AG08396 (cell line): ENCODE measurements around the gene CSNK1D.
A peak's percentile ranks its signal among the peaks of the same experiment; 100 is the strongest.
"Not testable (repeated sequence)": the region's sequence is repeated elsewhere in the genome, so short reads cannot be mapped to it uniquely, and the experiment has no call there.

ENCODE experiments used
- DNase-seq: peaks from one replicate; pipeline ENCODE4 v3.0.0; 2012; ENCODE audit warnings: low spot score, mixed read lengths

CSNK1D gene

DNA sequence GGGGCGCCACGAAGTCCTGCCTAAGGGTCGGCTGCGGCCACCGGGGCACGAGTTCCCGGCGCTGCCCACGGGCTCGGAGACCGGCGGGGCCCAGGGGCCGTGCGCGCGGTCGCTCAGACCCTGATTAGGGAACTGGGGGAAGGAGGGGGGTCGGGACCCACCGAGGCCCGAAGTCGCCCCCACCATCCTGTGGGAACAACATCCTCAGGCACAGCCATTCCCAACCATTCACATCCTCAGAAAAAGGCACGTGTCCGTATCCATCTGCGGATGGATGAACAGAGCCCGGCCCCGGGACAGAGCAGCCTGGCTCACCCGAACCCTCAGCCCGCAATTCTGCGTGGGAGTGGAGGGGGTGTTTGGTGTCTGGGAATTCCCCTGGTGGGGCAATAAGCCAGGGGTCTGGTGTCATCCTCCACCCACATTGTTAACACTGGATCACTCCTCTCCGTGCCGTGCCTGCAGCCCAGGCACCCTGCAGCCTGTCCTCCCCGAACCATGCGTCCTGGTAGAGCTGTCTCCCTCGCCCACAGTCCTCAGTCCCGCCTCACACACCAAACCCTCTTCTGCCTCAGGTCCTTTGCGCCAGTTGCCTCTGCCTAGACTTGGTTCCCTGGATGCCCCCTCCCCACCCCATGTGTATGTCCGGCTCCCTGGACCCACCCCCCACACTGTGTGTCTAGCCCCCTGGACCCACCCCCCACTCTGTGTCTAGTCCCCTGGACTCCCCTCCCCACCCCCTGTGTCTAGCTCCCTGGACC lies 60.1 kb downstream of the CSNK1D start:
- DNase-seq, result peak; percentile 91

GRCh38 chr17:82212331-82213250 lies 60.9 kb downstream of the CSNK1D start, which contains the start of gene CCDC57:
Gene CCDC57, minus strand, starts transcription at chr17:82212842. Its CDS starts 10,898 bp downstream, at chr17:82201944.
- peak; percentile 97 for DNase-seq

- not testable (repeated sequence) for DNase-seq
Measured at GRCh38 chr17:82210655-82211054, 62.8 kb downstream of the CSNK1D start.

- peak; percentile 88 for DNase-seq
Measured at GRCh38 chr17:82205720-82206508, 67.6 kb downstream of the CSNK1D start.

GRCh38 chr17:82204831-82205719 lies 68.4 kb downstream of the CSNK1D start:
- DNase-seq, result peak; percentile 77

DNA sequence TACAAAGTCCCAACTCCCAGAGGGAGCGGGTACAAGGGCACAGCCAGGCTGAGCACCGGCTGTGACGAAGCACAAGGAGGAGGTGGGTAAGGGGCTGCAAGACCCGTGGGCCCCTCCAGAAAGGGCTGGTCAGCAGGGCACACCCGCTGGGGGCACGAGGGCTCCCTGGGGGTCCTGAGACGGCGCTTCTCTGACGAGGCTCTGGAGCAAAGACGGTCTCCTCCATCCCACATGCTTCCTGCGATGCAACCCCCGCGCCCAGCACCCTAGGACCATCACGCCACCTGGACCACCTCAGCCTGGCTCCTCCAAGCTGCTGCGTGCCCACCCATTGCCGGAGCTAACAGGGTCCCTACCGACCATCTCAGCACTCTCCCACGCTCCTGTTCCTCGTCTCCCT lies 69.6 kb downstream of the CSNK1D start:
- DNase-seq, result no peak

DNA sequence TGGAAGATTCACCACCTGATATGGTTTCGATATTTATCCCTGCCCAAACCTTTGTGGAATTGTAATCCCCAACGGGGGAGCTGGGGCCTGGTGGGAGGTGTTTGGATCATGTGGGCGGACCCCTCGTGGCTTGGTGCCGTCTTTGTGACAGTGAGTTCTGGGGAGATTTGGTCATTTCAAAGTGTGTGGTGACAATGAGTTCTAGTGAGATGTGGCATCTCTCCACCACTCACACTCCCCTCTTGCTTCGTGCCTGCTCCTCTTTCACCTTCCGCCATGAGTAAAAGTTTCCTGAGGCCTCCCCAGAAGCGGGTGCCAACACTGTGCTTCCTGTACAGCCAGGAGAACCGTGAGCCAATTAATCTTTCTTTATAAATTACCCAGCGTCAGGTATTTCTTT lies 70.5 kb downstream of the CSNK1D start:
- no peak for DNase-seq

DNA sequence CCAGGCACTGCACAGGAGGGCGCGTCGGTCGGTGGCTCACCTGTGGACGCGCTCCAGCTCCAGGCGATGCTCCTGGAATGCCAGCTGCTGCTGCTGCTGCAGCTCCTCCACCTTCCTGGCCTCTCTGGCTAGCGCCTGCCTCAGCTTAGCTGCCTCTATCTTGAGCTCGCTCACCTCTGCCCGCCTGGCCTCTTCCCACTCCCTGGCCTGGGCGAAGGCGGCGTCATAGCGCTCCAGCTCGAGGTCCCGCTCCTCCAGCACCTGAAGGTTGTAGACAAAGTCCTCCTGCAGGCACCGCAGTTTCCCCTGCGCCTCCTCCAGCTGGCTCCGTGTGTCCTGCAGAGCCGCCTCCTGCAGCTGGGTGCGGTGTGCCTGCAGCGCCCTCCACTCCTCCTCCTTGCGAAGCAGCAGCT lies 72.0 kb downstream of the CSNK1D start:
- DNase-seq, result no peak

DNA sequence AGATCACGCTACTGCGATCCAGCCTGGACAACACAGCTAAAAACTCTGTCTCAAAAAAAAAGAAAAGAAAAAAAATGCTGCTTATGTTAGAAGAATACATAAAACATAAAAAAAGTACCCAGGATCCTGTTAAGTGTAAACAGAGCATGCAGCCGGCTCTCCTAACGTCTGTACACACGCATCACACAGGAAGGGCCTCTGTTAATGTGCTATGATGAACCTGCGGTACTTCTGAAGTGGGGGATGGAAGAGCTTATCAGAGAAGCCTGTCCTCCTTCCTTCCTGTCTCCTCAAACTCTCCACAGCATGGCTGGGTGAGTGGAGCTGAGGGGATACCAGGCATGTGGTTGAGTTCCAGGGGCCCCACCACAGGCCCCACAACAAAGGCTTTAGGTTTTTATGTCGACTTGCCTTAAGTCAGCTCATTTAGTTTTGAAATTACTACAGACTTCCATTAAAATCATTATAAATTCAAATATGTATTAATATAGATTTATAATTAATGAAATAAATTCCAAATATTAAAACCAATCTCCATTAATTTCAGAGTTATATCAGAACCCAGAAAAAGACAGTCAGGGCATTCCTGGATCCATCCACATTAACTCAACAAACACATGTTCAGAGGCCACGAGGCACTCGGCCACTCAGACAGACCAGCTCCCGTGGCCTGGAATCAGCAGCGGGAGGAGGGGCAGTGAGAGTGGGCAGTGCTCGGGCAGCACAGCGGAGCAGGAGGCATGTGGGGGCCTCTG lies 72.6 kb downstream of the CSNK1D start:
- no peak for DNase-seq

GRCh38 chr17:82200135-82200534 lies 73.4 kb downstream of the CSNK1D start:
- no peak for DNase-seq

DNA sequence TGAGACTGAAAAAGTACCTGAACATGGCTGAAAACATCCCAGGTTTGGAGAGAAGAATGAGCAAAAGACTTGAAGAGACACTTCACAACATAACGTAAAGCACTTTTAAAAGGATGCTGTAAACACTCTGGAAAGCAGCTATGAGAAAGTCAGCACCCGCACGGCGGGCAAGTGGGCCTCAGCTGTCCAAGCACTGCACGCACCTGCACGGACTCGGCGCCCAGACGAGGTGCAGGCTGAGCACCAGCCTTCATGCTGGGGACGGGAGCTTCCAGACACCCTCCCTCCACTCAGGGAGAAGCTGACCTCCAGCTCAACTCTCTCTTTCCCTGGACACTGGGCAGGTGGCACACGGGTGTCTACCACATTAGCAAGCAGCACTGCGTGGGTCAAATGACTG lies 74.0 kb downstream of the CSNK1D start:
- no peak for DNase-seq

DNA sequence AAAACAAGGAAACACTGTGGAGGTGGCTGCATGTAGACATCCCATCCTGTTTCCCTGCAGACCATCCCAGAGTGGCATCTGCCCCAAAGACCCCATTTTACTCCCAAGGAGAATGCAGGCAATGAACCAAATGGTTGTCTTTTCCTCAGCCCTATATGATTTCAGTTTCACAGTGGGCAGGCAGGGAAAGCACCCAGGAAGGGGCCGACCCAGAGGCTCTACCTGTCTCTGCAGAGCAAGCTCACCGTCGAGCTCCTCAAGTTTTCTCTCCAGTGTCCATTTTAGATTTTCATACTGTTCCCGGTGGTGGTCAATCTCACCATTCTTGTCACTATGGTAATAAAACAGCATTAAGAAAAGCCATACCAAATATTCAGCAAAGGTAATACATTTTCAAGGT lies 75.4 kb downstream of the CSNK1D start:
- no peak for DNase-seq

- DNase-seq, result no peak
Measured at GRCh38 chr17:82195675-82196672, 77.5 kb downstream of the CSNK1D start.

GRCh38 chr17:82194765-82195164 lies 78.7 kb downstream of the CSNK1D start:
- no peak for DNase-seq

GRCh38 chr17:82193520-82194220 lies 79.8 kb downstream of the CSNK1D start:
- DNase-seq, result no peak

- DNase-seq, result not testable (repeated sequence)
Measured at GRCh38 chr17:82193050-82193449, 80.5 kb downstream of the CSNK1D start.
